ENCODE measurements around the gene PDGFRB. TPM values are rescaled to one million over a fixed set of nuclear protein-coding genes. Genes with fewer than 3 reads are reported as not detected.

Gene PDGFRB
- 0.08 TPM in 1 of 2 replicates, not detected in the other for total RNA-seq (2021)
- not detected for Bru-seq, nascent RNA
- percentile 2 among the genes with signal in this experiment for BruChase-seq, experiment 1, labeled RNA remaining after a 2-hour chase
- BruChase-seq, experiment 2, labeled RNA remaining after a 6-hour chase = percentile 2 among the genes with signal in this experiment
- long read RNA-seq = 0 reads

GRCh38 chr5:150155258-150156026, at the start of gene PDGFRB:
Gene PDGFRB (minus strand): TSS chr5:150155845. CDS start chr5:150137047, 18,798 bp downstream.
- H2AFZ ChIP-seq = no peak within 1 kb of the TSS
- no peak for TF ChIP-seq EZH2 (IDR thresholded peaks at IDR 0.05; ENCODE audit: low read depth)
- no peak for TF ChIP-seq CTCF (conservative IDR thresholded peaks at IDR 0.05)
- H3K9me2 ChIP-seq (ENCODE audit: insufficient read depth) = no peaks in the 10 kb centered on the region
- H3K4me1 ChIP-seq (replicated peaks; ENCODE audit: insufficient read depth) = no peaks in the 10 kb centered on the region
- POLR2A ChIA-PET (ENCODE audit: unreplicated experiment) = no interaction called here
- H3K4me2 ChIP-seq = no peak within 1 kb of the TSS
- CTCF ChIA-PET = no interaction called here
- no TSS peak for BruUV-seq (replicated peaks)
- DNase-seq = peak in 1 of 2 experiments; percentile 9
- H3K27ac ChIP-seq = no peak within 1 kb of the TSS
- H3K79me2 ChIP-seq (ENCODE audit: low read depth) = no peaks in the 10 kb centered on the region
- peaks cover 9% of the 10 kb centered on the region; the same call in 1 of the 2 replicates for H3K27me3 ChIP-seq (ENCODE audit: insufficient read depth, low read depth)
- no peaks in the 10 kb centered on the region for H3F3A ChIP-seq (ENCODE audit: insufficient read depth, low read depth)
- H3K9me3 ChIP-seq (ENCODE audit: insufficient read depth, low read depth) = no peaks in the 10 kb centered on the region
- intact Hi-C loops (cut with micrococcal nuclease; ENCODE audit: unreplicated experiment) = no loop called here
- H3K36me3 ChIP-seq (ENCODE audit: low read depth) = no peaks in the 10 kb centered on the region
- H3K4me3 ChIP-seq = no peak within 1 kb of the TSS
- H4K20me1 ChIP-seq (ENCODE audit: insufficient read depth) = no peaks in the 10 kb centered on the region

- no peak for TF ChIP-seq EZH2 (IDR thresholded peaks at IDR 0.05; ENCODE audit: low read depth)
- no peak for TF ChIP-seq CTCF (conservative IDR thresholded peaks at IDR 0.05)
- ChIA-PET POLR2A (ENCODE audit: unreplicated experiment) (no interaction called here), CTCF (no interaction called here)
Observed at GRCh38 chr5:150204590-150204960, 48.9 kb upstream of the PDGFRB start.

GRCh38 chr5:150203832-150204589, 48.4 kb upstream of the PDGFRB start:
- H4K20me1 ChIP-seq (ENCODE audit: insufficient read depth) = no peaks in the 10 kb centered on the region
- ChIA-PET POLR2A (ENCODE audit: unreplicated experiment) (no interaction called here), CTCF (no interaction called here)
- H3K9me2 ChIP-seq (ENCODE audit: insufficient read depth) = no peaks in the 10 kb centered on the region
- intact Hi-C loops (cut with micrococcal nuclease; ENCODE audit: unreplicated experiment) = no loop called here
- H3K36me3 ChIP-seq (ENCODE audit: low read depth) = no peaks in the 10 kb centered on the region
- H3F3A ChIP-seq (ENCODE audit: insufficient read depth, low read depth) = peaks cover 13% of the 10 kb centered on the region; the same call in 1 of the 2 replicates
- TF ChIP-seq EZH2 (IDR thresholded peaks at IDR 0.05; ENCODE audit: low read depth) (no peak), CTCF (conservative IDR thresholded peaks at IDR 0.05) (no peak)
- no peak overlapping the region for H3K4me3 ChIP-seq
- H3K79me2 ChIP-seq (ENCODE audit: low read depth) = no peaks in the 10 kb centered on the region
- no peak overlapping the region for H3K4me2 ChIP-seq
- H2AFZ ChIP-seq = no peak overlapping the region
- no TSS peak for BruUV-seq (replicated peaks)
- peaks cover 15% of the 10 kb centered on the region for H3K27me3 ChIP-seq (ENCODE audit: insufficient read depth, low read depth)
- DNase-seq = no peak
- peaks cover 11% of the 10 kb centered on the region for H3K4me1 ChIP-seq (replicated peaks; ENCODE audit: insufficient read depth)
- H3K9me3 ChIP-seq (ENCODE audit: insufficient read depth, low read depth) = no peaks in the 10 kb centered on the region
- no peak overlapping the region for H3K27ac ChIP-seq

More at GRCh38 chr5:150204590-150204960, 48.9 kb upstream of the PDGFRB start:
- H3K27ac ChIP-seq = no peak overlapping the region
- no peak for DNase-seq
- H3K9me3 ChIP-seq (ENCODE audit: insufficient read depth, low read depth) = no peaks in the 10 kb centered on the region
- no peaks in the 10 kb centered on the region for H4K20me1 ChIP-seq (ENCODE audit: insufficient read depth)
- H3K4me3 ChIP-seq = no peak overlapping the region
- H3K79me2 ChIP-seq (ENCODE audit: low read depth) = no peaks in the 10 kb centered on the region
- no peak overlapping the region for H3K4me2 ChIP-seq
- intact Hi-C loops (cut with micrococcal nuclease; ENCODE audit: unreplicated experiment) = no loop called here
- no peaks in the 10 kb centered on the region for H3K36me3 ChIP-seq (ENCODE audit: low read depth)
- peaks cover 17% of the 10 kb centered on the region for H3K4me1 ChIP-seq (replicated peaks; ENCODE audit: insufficient read depth)
- H2AFZ ChIP-seq = no peak overlapping the region
- H3F3A ChIP-seq (ENCODE audit: insufficient read depth, low read depth) = peaks cover 18% of the 10 kb centered on the region; the same call in 1 of the 2 replicates
- H3K27me3 ChIP-seq (ENCODE audit: insufficient read depth, low read depth) = peaks cover 9% of the 10 kb centered on the region
- BruUV-seq (replicated peaks) = no TSS peak
- H3K9me2 ChIP-seq (ENCODE audit: insufficient read depth) = no peaks in the 10 kb centered on the region

All from PC-9 (cell line).